Gastrocnemius medialis (tissue), 4 donors: Measurements from ENCODE around the gene KAZN.

ENCODE experiments used
- CTCF ChIP-seq, 5 experiments: fragments of 450-650 bp in 3 of 5; fragments of 200-600 bp in 2 of 5; sonication (generic) in 2 of 5; IDR thresholded peaks in 4 of 5; conservative IDR thresholded peaks in 1 of 5; 1 replicate in 4 of 5; 2 replicates in 1 of 5; pipeline ENCODE4 v1.5.1; 2016 to 2019; ENCODE audit warnings: antibody characterized with exemption in 5 of 5, mild to moderate bottlenecking in 3 of 5, moderate library complexity in 3 of 5
- POLR2A ChIP-seq, 2 donors: fragments of 450-650 bp; IDR thresholded peaks; one replicate each; pipeline ENCODE4 v1.6.1; 2017; ENCODE audit warnings: antibody characterized with exemption in 2 of 2, mild to moderate bottlenecking in 2 of 2, moderate library complexity in 2 of 2

DNA sequence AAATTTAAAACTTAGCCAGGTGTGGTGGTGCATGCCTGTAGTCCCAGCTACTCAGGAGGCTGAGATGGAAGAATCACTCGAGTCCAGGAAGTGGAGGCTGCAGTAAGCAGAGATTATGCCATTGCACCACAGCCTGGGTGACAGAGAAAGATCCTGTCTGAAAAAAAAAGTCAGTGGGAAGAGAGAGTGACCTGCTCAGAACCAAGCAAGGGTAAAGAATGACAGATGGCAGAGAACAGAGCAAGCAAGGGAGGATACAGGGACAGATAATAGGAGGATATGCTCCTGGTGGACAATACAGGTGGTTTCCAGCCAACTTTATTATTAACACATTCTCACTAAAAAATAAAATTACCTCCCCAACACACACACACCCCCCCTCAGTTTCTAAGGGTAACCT lies 550.5 kb downstream of the KAZN start:
- TF ChIP-seq CTCF (IDR thresholded peaks at IDR 0.05 in 4 of 5, conservative IDR thresholded peaks at IDR 0.05 in 1 of 5): no peak
- TF ChIP-seq POLR2A (IDR thresholded peaks at IDR 0.05): no peak
